Ureter (tissue), 1 donor: ENCODE results near the gene C20orf202. TPM values are rescaled to one million over a fixed set of nuclear protein-coding genes. Genes with fewer than 3 reads are reported as not detected.
A peak's percentile ranks its signal among the peaks of the same experiment; 100 is the strongest.
"Not testable (repeated sequence)": the region's sequence is repeated elsewhere in the genome, so short reads cannot be mapped to it uniquely, and the experiment has no call there.

Experiments used
- DNase-seq: peaks from one replicate; pipeline ENCODE4 v3.0.0-alpha.2; 2020; ENCODE audit warnings: low spot score
- total RNA-seq: library from RNA; stranded (reverse); gene quantifications from one replicate; pipeline ENCODE4 v1.2.4, GENCODE V29; 2023
- donor health status: DM: yes; HTN: yes; CAD: no.

C20orf202 gene
- total RNA-seq, 1 donor from 2014 or later = 1.2 TPM

GRCh38 chr20:1209447-1210387 lies 6.5 kb downstream of the C20orf202 start:
- no peak for DNase-seq

- no peak for DNase-seq
These were observed 7.2 kb downstream of the C20orf202 start for GRCh38 chr20:1210501-1210900.

DNA sequence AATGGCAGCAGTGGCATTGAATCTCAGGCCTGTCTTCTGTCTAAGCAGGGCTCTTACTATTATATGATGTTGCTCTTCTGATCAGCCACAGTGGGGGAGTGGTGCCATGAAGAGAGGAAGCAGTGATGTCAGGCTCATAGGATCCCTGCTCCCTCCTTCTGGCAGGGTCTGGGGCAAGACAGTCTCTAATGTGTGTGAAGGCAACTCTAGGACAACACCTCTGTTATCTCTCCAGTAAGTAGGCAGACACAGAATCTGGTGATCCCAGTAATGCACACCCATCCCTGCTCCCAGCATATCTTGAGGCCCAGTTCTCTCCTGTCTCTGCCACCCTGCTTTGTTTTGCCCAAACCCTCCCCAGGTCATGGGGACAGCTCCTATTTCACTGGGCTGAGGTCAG lies 8.8 kb downstream of the C20orf202 start:
- no peak for DNase-seq

- DNase-seq = peak; percentile 79
These were observed 9.5 kb downstream of the C20orf202 start for GRCh38 chr20:1212607-1213396.

GRCh38 chr20:1214838-1215261 lies 11.6 kb downstream of the C20orf202 start:
- no peak for DNase-seq

DNA sequence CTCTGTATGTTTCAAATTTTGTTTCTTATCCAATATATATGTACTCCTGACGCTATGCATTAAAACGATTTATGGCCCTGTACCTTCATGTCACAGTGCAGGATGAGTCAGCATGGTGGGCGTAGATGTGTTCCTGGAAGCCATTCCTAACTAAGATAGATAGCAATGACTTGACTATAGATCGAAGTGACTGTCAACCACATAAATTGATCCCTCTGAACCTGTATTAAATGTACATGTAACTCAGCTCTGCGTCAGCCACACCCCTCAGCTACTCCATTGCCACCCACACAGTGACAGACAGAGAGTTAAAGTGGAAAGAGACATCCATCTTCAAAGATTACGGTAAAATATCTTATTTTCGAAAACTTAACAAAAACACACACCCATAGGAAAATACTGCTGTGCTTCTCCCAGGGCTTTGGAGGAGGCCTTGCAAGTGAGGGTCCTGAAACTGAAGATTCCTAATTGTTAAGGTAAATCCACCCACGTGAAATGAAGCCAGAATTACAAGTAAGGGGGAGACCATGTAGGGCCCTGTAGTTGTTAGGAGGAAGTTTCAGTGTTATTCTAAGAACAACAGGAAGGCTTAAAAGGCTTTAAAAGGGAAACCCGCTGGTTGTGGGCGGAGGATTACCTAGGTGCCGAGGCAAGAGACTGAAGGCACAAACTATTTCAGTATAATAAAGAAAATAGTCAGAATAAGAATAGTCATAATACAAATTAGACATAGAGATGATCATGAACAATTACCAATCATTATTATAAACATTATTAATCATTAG lies 12.3 kb downstream of the C20orf202 start:
- no peak for DNase-seq

GRCh38 chr20:1216527-1217427 lies 13.5 kb downstream of the C20orf202 start:
- not testable (repeated sequence) for DNase-seq

GRCh38 chr20:1222750-1223149 lies 19.5 kb downstream of the C20orf202 start:
- DNase-seq = not testable (repeated sequence)

DNA sequence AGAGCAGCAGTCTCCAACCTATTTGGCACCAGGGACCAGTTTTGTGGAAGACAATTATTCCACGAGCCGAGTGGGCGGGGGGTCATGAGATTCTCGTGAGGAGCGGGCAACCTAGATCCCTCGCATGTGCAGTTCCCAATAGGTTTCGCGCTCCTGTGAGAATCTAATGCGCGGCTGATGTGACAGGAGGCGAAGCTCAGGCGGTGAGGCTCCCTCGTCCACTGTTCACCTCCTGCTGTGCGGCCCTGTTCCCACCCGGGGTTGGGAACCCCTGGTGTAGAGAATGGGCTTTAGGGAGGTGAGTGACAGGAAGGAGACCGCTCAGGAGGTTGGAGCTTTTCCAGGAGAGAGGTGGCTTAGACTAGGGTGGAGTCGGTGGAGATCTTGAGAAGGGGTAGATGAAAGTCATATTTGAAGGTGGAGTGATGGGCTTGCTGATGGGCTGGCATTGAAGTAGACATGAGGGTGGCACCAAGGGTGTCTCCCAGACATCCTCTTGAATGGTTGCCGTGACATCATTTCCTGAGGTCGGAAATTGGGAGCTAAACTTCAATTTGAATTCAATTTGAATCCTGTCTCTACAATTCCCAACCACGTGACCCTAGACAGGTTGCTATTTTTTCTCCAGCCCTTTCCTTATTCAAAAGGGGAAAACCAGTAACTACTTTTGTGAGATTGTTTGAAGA lies 21.1 kb downstream of the C20orf202 start:
- DNase-seq = no peak

GRCh38 chr20:1225263-1225782 lies 22.1 kb downstream of the C20orf202 start:
- no peak for DNase-seq

- DNase-seq = peak; percentile 77
These were observed 22.8 kb downstream of the C20orf202 start, which contains the start of gene RAD21L1 for GRCh38 chr20:1225783-1226654. RAD21L1 (plus strand) TSS chr20:1226044; CDS start chr20:1228454, 2,410 bp downstream.

DNA sequence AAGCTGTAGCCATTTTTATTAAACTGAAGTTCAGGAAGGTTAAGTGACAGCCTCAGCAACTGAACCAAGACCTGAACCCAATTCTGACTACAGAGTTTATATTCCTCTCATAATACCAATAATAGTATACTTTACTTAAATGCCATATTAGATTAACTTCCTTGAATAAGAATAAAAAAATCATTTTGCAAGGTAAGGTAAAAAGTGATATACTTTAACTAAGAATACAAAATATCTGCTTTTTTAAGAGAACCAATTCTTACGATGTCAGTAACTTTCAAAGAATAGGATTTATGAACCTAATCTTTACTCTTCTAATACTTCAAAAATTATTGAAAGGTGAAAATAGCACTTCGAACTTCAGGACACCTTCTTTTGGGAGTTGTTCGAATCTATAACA lies 26.3 kb downstream of the C20orf202 start:
- no peak for DNase-seq

DNA sequence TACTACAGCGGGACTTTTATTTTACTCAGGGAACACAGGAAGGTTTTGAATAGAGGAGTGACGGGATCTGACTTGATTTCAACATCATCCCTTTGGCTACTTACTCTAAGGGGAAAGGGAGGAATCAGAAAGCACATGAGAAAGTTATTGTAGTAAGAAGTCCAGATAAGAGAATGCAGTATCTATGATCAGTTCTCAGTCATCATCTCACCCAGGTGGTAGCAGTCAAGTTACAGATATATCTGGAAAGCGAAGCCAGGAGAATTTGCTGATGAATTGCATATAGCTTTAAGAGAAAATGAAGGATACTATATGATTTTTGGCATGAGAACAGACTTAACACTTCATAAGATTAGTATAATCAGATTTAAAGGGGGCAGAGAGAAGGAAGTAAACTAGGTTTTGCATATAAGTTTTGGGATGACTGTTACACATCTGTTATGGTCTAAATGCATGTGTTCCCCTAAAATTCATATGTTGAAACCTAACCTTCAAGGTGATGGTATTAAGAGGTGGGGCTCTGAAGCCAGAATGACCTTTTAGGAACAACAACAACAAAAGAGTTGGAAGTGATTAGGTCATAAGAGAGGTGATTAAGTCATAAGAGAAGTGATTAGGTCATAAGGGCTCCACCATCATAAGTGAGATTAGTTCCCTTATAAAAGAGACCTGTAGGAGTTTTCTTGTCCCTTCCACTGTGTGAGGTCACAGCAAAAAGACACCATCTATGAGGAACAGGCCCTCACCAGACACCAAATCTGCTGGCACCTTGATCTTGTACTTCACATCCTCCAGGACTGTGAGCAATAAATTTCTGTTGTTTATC lies 29.2 kb downstream of the C20orf202 start:
- no peak for DNase-seq

DNA sequence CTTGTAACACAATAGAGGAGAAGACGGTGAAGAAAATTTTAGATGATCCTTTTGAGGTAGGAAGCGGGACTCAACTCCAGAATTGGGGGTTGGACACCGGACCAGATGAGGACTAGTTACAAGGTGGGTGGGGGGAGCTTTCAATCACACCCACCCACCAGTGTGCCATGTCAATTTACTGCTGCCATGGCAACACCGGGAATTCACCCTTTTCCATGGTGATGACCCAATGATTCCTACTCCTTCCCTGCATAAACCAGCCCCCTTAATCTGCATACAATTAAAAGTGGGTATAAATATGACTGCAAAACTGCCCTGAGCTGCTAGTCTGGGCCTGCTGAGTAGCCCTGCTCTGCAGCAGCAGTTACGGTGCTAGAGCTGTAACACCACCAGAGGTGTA lies 37.3 kb downstream of the C20orf202 start:
- DNase-seq = no peak

- DNase-seq = no peak
These were observed 38.2 kb downstream of the C20orf202 start for GRCh38 chr20:1241456-1241855.

GRCh38 chr20:1242099-1242498 lies 38.8 kb downstream of the C20orf202 start:
- DNase-seq = no peak

DNA sequence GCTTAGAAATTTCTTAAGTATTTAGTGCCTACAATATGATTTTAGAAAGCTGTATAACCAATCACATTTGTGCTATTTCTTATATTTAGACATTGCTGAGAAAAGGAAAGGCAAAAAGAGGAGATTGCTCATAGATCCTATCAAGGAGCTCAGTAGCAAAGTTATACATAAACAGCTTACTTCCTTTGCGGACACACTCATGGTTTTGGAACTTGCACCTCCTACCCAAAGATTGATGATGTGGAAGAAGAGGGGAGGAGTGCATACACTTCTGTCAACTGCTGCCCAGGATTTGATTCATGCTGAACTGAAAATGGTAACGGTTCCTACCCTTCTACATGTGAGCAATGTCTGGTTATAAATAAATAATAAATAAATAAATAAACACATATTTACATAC lies 39.3 kb downstream of the C20orf202 start:
- no peak for DNase-seq

GRCh38 chr20:1245578-1245977 lies 42.3 kb downstream of the C20orf202 start:
- no peak for DNase-seq
